GM18951 (cell line): ENCODE results near the gene PIN1.

ENCODE experiments used
- POLR2A ChIP-seq: IDR thresholded peaks from 4 replicates; pipeline ENCODE4 v1.6.1; 2011; ENCODE audit warnings: mild to moderate bottlenecking; ENCODE audit not compliant: insufficient read length, insufficient read depth; ENCODE audit errors: extremely low read depth
- in situ Hi-C: fragments of 300-500 bp; cut with MboI; formaldehyde crosslinking; loops from one replicate; pipeline ENCODE4 v1.12.0; 2022; ENCODE audit warnings: low sequenced_read_pairs, mixed read lengths, inconsistent platforms; ENCODE audit not compliant: unreplicated experiment

The PIN1 gene

DNA sequence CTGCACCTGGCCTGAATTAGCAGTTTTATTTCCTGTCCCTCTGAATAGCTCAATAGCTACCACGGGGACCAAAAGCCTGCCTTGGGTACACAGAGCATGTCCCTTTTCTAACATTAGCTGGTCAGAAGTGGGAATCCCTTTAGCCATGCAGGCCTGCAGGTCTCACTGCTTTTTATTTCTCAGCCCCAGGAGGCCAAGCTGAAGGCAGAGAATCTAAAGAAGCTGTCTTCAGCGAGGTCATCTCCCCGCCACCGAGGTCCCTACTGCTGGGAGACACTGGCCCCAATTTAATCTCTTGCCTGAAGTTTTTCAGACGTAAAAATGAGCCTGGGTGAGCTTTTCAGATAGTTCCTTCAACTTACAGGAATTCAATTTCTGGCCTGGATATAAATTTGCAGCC lies 40.7 kb downstream of the PIN1 start:
- in situ Hi-C loops, result no loop called here
- no peak for TF ChIP-seq POLR2A

- in situ Hi-C loops, result no loop called here
- TF ChIP-seq POLR2A, result no peak
Observed at GRCh38 chr19:9877780-9878510, 42.8 kb downstream of the PIN1 start.

GRCh38 chr19:9878511-9879196 lies 43.5 kb downstream of the PIN1 start:
- TF ChIP-seq POLR2A, result no peak
- in situ Hi-C loops, result no loop called here

DNA sequence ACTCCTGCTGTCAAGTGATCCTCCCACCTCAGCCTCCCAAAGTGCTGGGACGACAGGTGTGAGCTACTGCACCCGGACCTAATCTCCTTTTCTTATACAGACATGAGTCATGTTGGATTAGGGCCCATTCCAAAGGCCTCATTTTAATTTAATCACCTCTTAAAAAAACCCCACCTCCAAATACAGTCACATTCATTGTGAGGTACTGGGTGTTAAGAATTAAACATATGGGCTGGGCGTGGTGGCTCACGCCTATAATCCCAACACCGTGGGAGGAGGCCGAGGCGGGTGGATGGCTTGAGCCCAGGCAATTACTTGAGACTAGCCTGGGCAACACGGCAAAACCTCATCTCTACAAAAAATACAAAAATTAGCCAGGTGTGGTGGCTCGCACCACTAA lies 46.6 kb downstream of the PIN1 start:
- no peak for TF ChIP-seq POLR2A
- in situ Hi-C loops, result no loop called here

DNA sequence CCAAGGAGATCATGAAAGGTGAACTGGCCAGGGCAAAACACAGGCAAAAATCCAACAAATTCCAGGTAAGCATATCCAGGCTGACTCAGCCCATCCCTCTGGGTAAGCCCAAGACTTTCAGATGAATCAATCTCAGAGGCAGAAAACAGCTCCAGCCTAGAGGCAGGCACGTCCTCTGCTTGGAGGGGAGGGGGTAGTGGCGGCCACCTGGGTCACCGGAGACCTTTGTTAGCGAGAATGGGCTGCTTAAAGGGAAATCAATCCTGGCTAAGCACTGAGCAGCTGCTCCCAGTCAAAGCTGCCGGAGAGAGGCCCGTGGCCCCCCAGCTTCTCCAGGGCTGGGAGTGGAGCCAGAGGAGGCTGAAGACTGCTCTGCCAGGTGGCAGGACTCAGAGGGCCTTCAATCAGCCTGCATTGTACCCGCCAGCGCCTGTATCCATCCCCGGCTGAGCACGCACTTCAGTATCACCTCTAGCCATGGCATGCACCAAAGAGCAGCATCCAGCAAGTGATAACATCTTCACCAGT lies 48.2 kb downstream of the PIN1 start:
- no peak for TF ChIP-seq POLR2A
- in situ Hi-C loops, result no loop called here

GRCh38 chr19:9883764-9884163 lies 48.6 kb downstream of the PIN1 start:
- TF ChIP-seq POLR2A, result no peak
- in situ Hi-C loops, result no loop called here

GRCh38 chr19:9885077-9885552 lies 50.0 kb downstream of the PIN1 start:
- in situ Hi-C loops, result no loop called here
- no peak for TF ChIP-seq POLR2A

DNA sequence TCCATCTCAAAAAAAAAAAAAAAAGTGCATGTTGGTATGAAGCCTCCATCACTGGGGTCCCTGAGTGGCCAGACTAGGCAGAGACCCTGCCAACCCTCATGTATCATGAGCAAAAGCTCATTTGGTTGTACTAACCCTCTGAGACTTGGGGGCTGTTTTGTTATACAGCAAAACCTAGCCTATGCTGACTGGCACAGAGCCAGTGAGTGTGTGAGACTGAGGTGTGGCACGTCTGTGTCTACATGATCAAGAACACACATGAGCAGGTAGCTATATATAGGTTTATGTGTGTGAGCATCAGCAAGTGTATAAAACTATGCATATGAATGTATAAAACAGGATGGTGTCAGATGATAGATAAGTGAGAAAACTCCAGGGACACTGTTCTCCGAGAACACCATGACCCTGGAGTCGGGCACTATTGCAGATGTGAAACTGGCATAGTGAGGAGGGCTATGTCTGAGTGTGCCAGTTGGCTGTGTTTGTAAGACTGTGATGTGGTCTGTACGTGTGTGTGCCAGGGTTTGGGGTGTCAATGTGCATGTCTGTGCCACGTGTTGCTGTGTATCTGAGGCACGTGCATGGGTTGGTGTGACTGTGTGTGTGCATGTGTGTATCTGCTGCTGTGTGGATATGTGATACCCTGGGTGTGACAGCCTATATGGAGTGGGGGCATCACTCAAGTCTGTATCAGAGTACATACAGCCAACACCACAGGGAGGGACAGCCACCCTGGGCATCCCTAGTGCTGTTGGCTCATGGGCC lies 56.7 kb downstream of the PIN1 start:
- TF ChIP-seq POLR2A, result no peak
- in situ Hi-C loops, result no loop called here
